Esophagus muscularis mucosa (tissue), 4 donors: ENCODE data around the gene GLRX5. TPM values are rescaled to one million over a fixed set of nuclear protein-coding genes. Genes with fewer than 3 reads are reported as not detected.
A peak's percentile ranks its signal among the peaks of the same experiment; 100 is the strongest.

Source experiments
- DNase-seq: peaks from one replicate; pipeline ENCODE4 v3.0.0-alpha.2; 2017; ENCODE audit errors: extremely low spot score
- H3K27ac ChIP-seq, 4 donors: fragments of 200-600 bp; sonication (generic); replicated peaks in 1 of 4; 1 replicate in 3 of 4; 2 replicates in 1 of 4; pipeline ENCODE4 v1.5.1; 2016 to 2019; ENCODE audit warnings: mild to moderate bottlenecking in 1 of 4
- H3K27me3 ChIP-seq, 4 donors: fragments of 200-600 bp; sonication (generic); one replicate each; pipeline versions ENCODE4 v1.5.1 to v1.6.0; 2016 to 2019
- H3K36me3 ChIP-seq, 4 donors: fragments of 200-600 bp; sonication (generic); one replicate each; pipeline ENCODE4 v1.5.1; 2016 to 2019
- H3K4me1 ChIP-seq, 4 donors: fragments of 200-600 bp; sonication (generic); one replicate each; pipeline ENCODE4 v1.5.1; 2016 to 2019
- H3K4me3 ChIP-seq, 4 donors: fragments of 200-600 bp; sonication (generic); 1 replicate in 2 of 4; 2 replicates in 2 of 4; pipeline ENCODE4 v1.5.1; 2016 to 2019; ENCODE audit warnings: mild to moderate bottlenecking in 4 of 4, moderate library complexity in 1 of 4
- H3K9me3 ChIP-seq, 4 donors: fragments of 200-600 bp; sonication (generic); 1 replicate in 3 of 4; 2 replicates in 1 of 4; pipeline ENCODE4 v1.5.1; 2016 to 2019
- EP300 ChIP-seq: sonication (generic); formaldehyde crosslinking; IDR thresholded peaks from one replicate; pipeline ENCODE4 v1.6.1; 2017; ENCODE audit warnings: antibody characterized with exemption
- POLR2A ChIP-seq: fragments of 450-650 bp; IDR thresholded peaks from one replicate; pipeline ENCODE4 v1.6.1; 2017; ENCODE audit warnings: antibody characterized with exemption, moderate library complexity, mild to moderate bottlenecking, low read depth
- POLR2AphosphoS5 ChIP-seq, 2 donors: sonication (generic); formaldehyde crosslinking; IDR thresholded peaks; one replicate each; pipeline ENCODE4 v1.6.1; 2017; ENCODE audit warnings: antibody characterized with exemption in 2 of 2
- WGBS: methylation state at CpG from one replicate; pipeline ENCODE4 v1.1.5; 2018; 5-methylcytosine and 5-hydroxymethylcytosine counted together
- intact Hi-C: fragments of 100-400 bp; cut with DNase I; formaldehyde crosslinking; loops from one replicate; pipeline ENCODE4 v1.15.1; 2023
- total RNA-seq, 4 donors: library from RNA; depleted of rRNA; stranded (reverse); fragments of >200 nt; gene quantifications; one replicate each; pipeline versions ENCODE4 v1.1.0 to v1.2.1, GENCODE V29; 2016
- TF ChIP-seq, protein P1 (sequence below), 3 experiments: fragments of 200-600 bp in 2 of 3; fragments of 450-650 bp in 1 of 3; sonication (generic) in 2 of 3; IDR thresholded peaks; one replicate each; pipeline ENCODE4 v1.5.1; 2017 to 2019; ENCODE audit warnings: antibody characterized with exemption in 3 of 3, mild to moderate bottlenecking in 2 of 3, moderate library complexity in 1 of 3

Gene GLRX5
- total RNA-seq, 4 donors from 2014 or later, result 34.3 to 51.5 (median 43.5) TPM

DNA sequence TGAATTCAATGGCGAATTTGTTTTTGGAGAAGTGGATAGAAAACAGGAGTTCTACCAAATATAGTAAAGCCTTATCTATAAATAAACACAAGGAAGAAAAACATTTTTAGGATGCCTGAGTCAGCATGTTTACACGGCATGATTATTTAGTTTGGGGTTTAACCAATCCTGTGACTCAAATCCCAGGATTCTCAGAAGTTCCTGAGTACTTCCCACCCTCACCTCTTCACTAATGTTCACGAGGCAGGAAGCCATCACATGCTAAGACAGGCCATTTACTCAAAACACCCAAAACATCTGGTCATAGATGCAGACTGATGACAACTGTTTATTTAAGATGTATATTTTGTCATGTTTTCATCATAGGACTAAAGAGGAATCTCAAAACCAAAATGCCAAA is 3.4 kb upstream of the GLRX5 start:
- no peak overlapping the region for H3K27ac ChIP-seq
- 44% methylated on average over 3 of the region's 3 CpGs for WGBS

DNA sequence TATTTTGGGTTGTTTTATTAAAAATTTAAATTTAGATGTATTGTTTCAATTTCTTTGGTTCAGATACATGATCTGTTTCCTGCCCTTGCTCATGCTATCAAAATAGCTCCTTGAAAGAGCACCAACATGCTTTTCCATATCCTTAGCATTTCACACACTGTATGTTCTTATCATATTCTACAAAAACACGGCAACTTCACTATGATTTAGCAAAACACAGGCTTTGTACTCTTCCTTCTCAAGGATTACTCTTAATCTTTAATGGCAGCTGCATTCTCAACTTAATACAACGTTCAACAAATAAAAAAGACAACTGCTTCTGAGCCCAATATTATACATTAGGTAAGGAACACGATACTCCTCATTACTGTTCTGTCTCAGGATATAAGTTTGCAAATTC is 2.9 kb upstream of the GLRX5 start:
- Histone ChIP-seq H3K27me3 (no peaks in the 10 kb centered on the region), H3K36me3 (peaks cover 0 to 4% (median 2%) of the 10 kb centered on the region in 4 donors), H3K4me3 (no peak overlapping the region), H3K4me1 (peaks cover 57 to 64% (median 60%) of the 10 kb centered on the region in 4 donors), H3K27ac (no peak overlapping the region), H3K9me3 (no peaks in the 10 kb centered on the region)
- intact Hi-C loops, result loop anchor here (10.0 kb wide), 1 partner anchor 1447 kb away; the partner anchor contains the start of genes DDX24 and IFI27L1
- TF ChIP-seq, protein P1, sequence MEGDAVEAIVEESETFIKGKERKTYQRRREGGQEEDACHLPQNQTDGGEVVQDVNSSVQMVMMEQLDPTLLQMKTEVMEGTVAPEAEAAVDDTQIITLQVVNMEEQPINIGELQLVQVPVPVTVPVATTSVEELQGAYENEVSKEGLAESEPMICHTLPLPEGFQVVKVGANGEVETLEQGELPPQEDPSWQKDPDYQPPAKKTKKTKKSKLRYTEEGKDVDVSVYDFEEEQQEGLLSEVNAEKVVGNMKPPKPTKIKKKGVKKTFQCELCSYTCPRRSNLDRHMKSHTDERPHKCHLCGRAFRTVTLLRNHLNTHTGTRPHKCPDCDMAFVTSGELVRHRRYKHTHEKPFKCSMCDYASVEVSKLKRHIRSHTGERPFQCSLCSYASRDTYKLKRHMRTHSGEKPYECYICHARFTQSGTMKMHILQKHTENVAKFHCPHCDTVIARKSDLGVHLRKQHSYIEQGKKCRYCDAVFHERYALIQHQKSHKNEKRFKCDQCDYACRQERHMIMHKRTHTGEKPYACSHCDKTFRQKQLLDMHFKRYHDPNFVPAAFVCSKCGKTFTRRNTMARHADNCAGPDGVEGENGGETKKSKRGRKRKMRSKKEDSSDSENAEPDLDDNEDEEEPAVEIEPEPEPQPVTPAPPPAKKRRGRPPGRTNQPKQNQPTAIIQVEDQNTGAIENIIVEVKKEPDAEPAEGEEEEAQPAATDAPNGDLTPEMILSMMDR (IDR thresholded peaks at IDR 0.05), result no peak
- TF ChIP-seq EP300 (no peak), POLR2A (no peak), POLR2AphosphoS5 (IDR thresholded peaks at IDR 0.05) (no peak)
- WGBS, result 42% methylated on average over 3 of the region's 3 CpGs
- no peak for DNase-seq

More for the DNA sequence above, 3.4 kb upstream of the GLRX5 start:
- H3K9me3 ChIP-seq, result no peaks in the 10 kb centered on the region
- H3K4me3 ChIP-seq, result no peak overlapping the region
- no peaks in the 10 kb centered on the region for H3K27me3 ChIP-seq
- no peak for TF ChIP-seq POLR2AphosphoS5 (IDR thresholded peaks at IDR 0.05)
- TF ChIP-seq POLR2A, result no peak
- TF ChIP-seq, protein P1 (IDR thresholded peaks at IDR 0.05), result no peak
- H3K36me3 ChIP-seq, result peaks cover 0 to 4% (median 2%) of the 10 kb centered on the region in 4 donors
- no peak for DNase-seq
- H3K4me1 ChIP-seq, result peaks cover 58 to 64% (median 60%) of the 10 kb centered on the region in 4 donors
- intact Hi-C loops, result loop anchor here (10.0 kb wide), 1 partner anchor 1447 kb away; the partner anchor contains the start of genes DDX24 and IFI27L1

DNA sequence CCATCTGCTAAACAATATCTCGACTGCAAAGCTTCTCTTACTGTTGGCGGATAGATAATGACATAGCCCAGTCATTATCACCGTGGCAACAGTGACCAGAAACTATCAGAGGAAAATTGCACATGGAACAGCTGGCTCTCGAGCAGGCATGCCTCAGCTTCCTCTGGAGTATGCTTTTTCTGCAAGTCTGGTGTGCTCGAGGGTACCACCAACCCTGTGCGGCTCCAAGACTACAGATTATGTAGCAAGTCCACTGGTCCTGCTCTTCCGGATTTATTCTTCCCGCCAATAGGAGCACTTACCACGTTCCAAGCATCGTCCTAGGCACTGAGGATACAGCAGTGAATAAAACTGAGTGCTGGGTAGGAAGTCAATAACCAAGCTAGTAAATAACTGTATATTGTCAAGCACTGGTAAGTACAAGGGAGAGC is 1.4 kb upstream of the GLRX5 start:
- H3K4me3 ChIP-seq, result peak overlapping the region; percentile 95 to 99 (median 97)
- H3K27ac ChIP-seq, result peak overlapping the region in 2 of 4 donors; percentile 79 to 86
- WGBS, result 9% methylated on average over 6 of the region's 10 CpGs
- TF ChIP-seq POLR2A (no peak), EP300 (no peak), POLR2AphosphoS5 (IDR thresholded peaks at IDR 0.05) (no peak)
- TF ChIP-seq, protein P1 (IDR thresholded peaks at IDR 0.05), result no peak
- intact Hi-C loops, result loop anchor here (10.0 kb wide), 1 partner anchor 1449 kb away; the partner anchor contains the start of genes DDX24 and IFI27L1
- H3K9me3 ChIP-seq, result no peaks in the 10 kb centered on the region
- H3K4me1 ChIP-seq, result peaks cover 57 to 69% (median 65%) of the 10 kb centered on the region in 4 donors
- no peaks in the 10 kb centered on the region for H3K27me3 ChIP-seq
- no peak for DNase-seq
- H3K36me3 ChIP-seq, result peaks cover 0 to 4% (median 2%) of the 10 kb centered on the region in 4 donors

DNA sequence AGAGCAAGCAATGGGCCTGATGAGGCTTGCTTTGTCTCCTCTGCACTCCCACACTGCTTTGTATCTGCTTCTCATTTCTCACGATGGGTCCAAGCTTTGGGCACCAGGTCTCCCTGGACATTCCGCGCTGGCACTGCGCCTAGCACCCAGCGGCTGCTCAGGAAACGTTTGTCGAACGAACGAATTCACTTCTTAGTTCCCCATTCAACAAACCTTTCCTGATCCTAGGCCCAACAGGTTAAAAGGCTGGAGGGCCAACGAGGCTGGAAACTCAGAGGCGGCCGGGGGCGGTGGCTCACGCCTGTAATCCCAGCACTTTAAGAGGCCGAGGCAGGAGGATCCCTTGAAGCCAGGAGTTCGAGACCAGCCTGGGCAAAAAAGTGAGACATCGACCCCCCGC is 1.0 kb upstream of the GLRX5 start:
- Histone ChIP-seq H3K4me1 (peaks cover 59 to 71% (median 67%) of the 10 kb centered on the region in 4 donors), H3K9me3 (no peaks in the 10 kb centered on the region), H3K4me3 (peak overlapping the region; percentile 95 to 99 (median 97)), H3K27ac (peak overlapping the region; percentile 79 to 91 (median 86)), H3K36me3 (peaks cover 0 to 4% (median 2%) of the 10 kb centered on the region in 4 donors), H3K27me3 (no peaks in the 10 kb centered on the region)
- intact Hi-C loops, result loop anchor here (10.0 kb wide), 1 partner anchor 1449 kb away; the partner anchor contains the start of genes DDX24 and IFI27L1
- TF ChIP-seq POLR2A (no peak), EP300 (no peak), POLR2AphosphoS5 (IDR thresholded peaks at IDR 0.05) (no peak)
- TF ChIP-seq, protein P1 (IDR thresholded peaks at IDR 0.05), result no peak
- DNase-seq, result no peak
- 0% methylated on average over 18 of the region's 18 CpGs for WGBS
